Ascending aorta (tissue), 2 donors: ENCODE measurements around the gene METTL22. TPM values are rescaled to one million over a fixed set of nuclear protein-coding genes. Genes with fewer than 3 reads are reported as not detected.

Experiments used
- DNase-seq, 2 donors: peaks; one replicate each; pipeline ENCODE4 v3.0.0-alpha.2; 2019; ENCODE audit warnings: low spot score in 2 of 2
- H3K27ac ChIP-seq, 2 donors: fragments of 200-600 bp; sonication (generic); one replicate each; pipeline ENCODE4 v1.5.1; 2016 to 2017; ENCODE audit warnings: mild to moderate bottlenecking in 1 of 2
- H3K27me3 ChIP-seq: fragments of 200-600 bp; sonication (generic); one replicate; pipeline ENCODE4 v1.5.1; 2017
- H3K36me3 ChIP-seq, 2 donors: fragments of 200-600 bp; sonication (generic); one replicate each; pipeline ENCODE4 v1.5.1; 2016
- H3K4me1 ChIP-seq, 2 donors: fragments of 200-600 bp; sonication (generic); one replicate each; pipeline ENCODE4 v1.5.1; 2016 to 2017; ENCODE audit warnings: mild to moderate bottlenecking in 1 of 2
- H3K4me3 ChIP-seq, 2 donors: fragments of 200-600 bp; sonication (generic); one replicate each; pipeline ENCODE4 v1.5.1; 2016 to 2017; ENCODE audit warnings: mild to moderate bottlenecking in 1 of 2
- H3K9me3 ChIP-seq, 2 donors: fragments of 200-600 bp; sonication (generic); one replicate each; pipeline ENCODE4 v1.5.1; 2016
- CTCF ChIP-seq, 3 experiments: fragments of 200-600 bp in 2 of 3; fragments of 450-650 bp in 1 of 3; sonication (generic) in 2 of 3; IDR thresholded peaks; one replicate each; pipeline ENCODE4 v1.5.1; 2016 to 2019; ENCODE audit warnings: antibody characterized with exemption in 3 of 3, mild to moderate bottlenecking in 1 of 3, moderate library complexity in 1 of 3
- intact Hi-C: fragments of 100-400 bp; cut with DNase I; formaldehyde crosslinking; loops from one replicate; pipeline ENCODE4 v1.15.1; 2023
- total RNA-seq: library from RNA; depleted of rRNA; stranded (reverse); fragments of >200 nt; gene quantifications from one replicate; pipeline ENCODE4 v1.1.0, GENCODE V29; 2016

METTL22 gene
- total RNA-seq, 1 donor from 2014 or later: 31.7 TPM

GRCh38 chr16:8576141-8577004 is 45.1 kb upstream of the METTL22 start:
- no peaks in the 10 kb centered on the region for H3K9me3 ChIP-seq

GRCh38 chr16:8577678-8578304 is 43.7 kb upstream of the METTL22 start:
- Histone ChIP-seq H3K27ac (no peak overlapping the region), H3K36me3 (no peaks in the 10 kb centered on the region), H3K4me1 (no peaks in the 10 kb centered on the region), H3K9me3 (no peaks in the 10 kb centered on the region), H3K4me3 (no peak overlapping the region), H3K27me3 (no peaks in the 10 kb centered on the region)
- intact Hi-C loops: no loop called here
- DNase-seq: no peak
- TF ChIP-seq CTCF (IDR thresholded peaks at IDR 0.05): no peak

More at GRCh38 chr16:8576141-8577004, 45.1 kb upstream of the METTL22 start:
- no peak overlapping the region for H3K4me3 ChIP-seq
- no peaks in the 10 kb centered on the region for H3K4me1 ChIP-seq
- intact Hi-C loops: no loop called here
- no peak for TF ChIP-seq CTCF (IDR thresholded peaks at IDR 0.05)
- DNase-seq: no peak
- no peaks in the 10 kb centered on the region for H3K27me3 ChIP-seq
- H3K27ac ChIP-seq: no peak overlapping the region
- H3K36me3 ChIP-seq: no peaks in the 10 kb centered on the region

- Histone ChIP-seq H3K27me3 (no peaks in the 10 kb centered on the region), H3K9me3 (no peaks in the 10 kb centered on the region), H3K4me1 (no peaks in the 10 kb centered on the region), H3K4me3 (no peak overlapping the region), H3K36me3 (no peaks in the 10 kb centered on the region), H3K27ac (no peak overlapping the region)
- no peak for DNase-seq
- intact Hi-C loops: no loop called here
- no peak for TF ChIP-seq CTCF (IDR thresholded peaks at IDR 0.05)
Observed at GRCh38 chr16:8579559-8579958, 41.9 kb upstream of the METTL22 start.

- no peak for TF ChIP-seq CTCF (IDR thresholded peaks at IDR 0.05)
- no peaks in the 10 kb centered on the region for H3K27me3 ChIP-seq
- peak overlapping the region in 1 of 2 donors; percentile 38 for H3K27ac ChIP-seq
- H3K4me1 ChIP-seq: no peaks in the 10 kb centered on the region
- H3K9me3 ChIP-seq: no peaks in the 10 kb centered on the region
- intact Hi-C loops: no loop called here
- peak in 1 of 2 donors; percentile 49 for DNase-seq
- H3K4me3 ChIP-seq: no peak overlapping the region
- H3K36me3 ChIP-seq: no peaks in the 10 kb centered on the region
Observed at GRCh38 chr16:8581831-8582580, 39.5 kb upstream of the METTL22 start.

- no peak overlapping the region for H3K27ac ChIP-seq
- no peaks in the 10 kb centered on the region for H3K27me3 ChIP-seq
- no peak for TF ChIP-seq CTCF (IDR thresholded peaks at IDR 0.05)
- H3K4me1 ChIP-seq: no peaks in the 10 kb centered on the region
- no peaks in the 10 kb centered on the region for H3K9me3 ChIP-seq
- H3K36me3 ChIP-seq: no peaks in the 10 kb centered on the region
- DNase-seq: no peak
- no peak overlapping the region for H3K4me3 ChIP-seq
- intact Hi-C loops: no loop called here
Observed at GRCh38 chr16:8583199-8583598, 38.3 kb upstream of the METTL22 start.
